ENCODE measurements around the gene FIZ1.

The FIZ1 gene

DNA sequence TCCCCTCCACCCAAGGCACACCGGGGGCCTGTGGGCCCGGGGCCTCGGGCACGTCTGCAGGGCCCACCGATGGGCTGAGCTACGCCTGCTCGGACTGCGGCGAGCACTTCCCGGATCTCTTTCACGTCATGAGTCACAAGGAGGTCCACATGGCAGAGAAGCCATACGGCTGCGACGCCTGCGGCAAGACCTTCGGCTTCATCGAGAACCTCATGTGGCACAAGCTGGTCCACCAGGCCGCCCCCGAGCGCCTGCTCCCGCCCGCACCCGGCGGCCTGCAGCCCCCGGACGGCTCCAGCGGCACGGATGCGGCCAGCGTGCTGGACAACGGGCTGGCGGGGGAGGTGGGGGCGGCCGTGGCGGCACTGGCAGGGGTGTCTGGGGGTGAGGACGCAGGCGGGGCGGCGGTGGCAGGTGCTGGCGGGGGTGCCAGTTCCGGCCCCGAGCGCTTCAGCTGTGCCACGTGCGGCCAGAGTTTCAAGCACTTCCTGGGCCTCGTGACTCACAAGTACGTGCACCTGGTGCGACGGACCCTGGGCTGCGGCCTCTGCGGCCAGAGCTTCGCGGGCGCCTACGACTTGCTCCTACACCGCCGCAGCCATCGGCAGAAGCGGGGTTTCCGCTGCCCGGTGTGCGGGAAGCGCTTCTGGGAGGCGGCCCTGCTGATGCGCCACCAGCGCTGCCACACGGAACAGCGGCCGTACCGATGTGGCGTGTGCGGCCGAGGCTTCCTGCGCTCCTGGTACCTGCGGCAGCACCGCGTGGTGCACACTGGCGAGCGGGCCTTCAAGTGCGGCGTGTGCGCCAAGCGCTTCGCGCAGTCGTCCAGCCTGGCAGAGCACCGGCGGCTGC is 16.5 kb upstream of the FIZ1 start:
- CTCF ChIA-PET: interaction anchor here (1.4 kb wide), 1 partner anchor 17 kb away, joined by 4 read pairs; no protein-coding TSS in a partner anchor
- no peak for DNase-seq (ENCODE audit: extremely low spot score)
- POLR2A ChIA-PET: interaction anchor here (1.4 kb wide), 1 partner anchor 10 kb away, joined by 3 read pairs; the partner anchor contains the start of gene ZNF865
- TF ChIP-seq, protein P1, sequence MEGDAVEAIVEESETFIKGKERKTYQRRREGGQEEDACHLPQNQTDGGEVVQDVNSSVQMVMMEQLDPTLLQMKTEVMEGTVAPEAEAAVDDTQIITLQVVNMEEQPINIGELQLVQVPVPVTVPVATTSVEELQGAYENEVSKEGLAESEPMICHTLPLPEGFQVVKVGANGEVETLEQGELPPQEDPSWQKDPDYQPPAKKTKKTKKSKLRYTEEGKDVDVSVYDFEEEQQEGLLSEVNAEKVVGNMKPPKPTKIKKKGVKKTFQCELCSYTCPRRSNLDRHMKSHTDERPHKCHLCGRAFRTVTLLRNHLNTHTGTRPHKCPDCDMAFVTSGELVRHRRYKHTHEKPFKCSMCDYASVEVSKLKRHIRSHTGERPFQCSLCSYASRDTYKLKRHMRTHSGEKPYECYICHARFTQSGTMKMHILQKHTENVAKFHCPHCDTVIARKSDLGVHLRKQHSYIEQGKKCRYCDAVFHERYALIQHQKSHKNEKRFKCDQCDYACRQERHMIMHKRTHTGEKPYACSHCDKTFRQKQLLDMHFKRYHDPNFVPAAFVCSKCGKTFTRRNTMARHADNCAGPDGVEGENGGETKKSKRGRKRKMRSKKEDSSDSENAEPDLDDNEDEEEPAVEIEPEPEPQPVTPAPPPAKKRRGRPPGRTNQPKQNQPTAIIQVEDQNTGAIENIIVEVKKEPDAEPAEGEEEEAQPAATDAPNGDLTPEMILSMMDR (IDR thresholded peaks at IDR 0.05; ENCODE audit: control extremely low read depth, extremely low read depth, low read depth, missing control alignments): no peak

GRCh38 chr19:55614711-55615542 is 15.6 kb upstream of the FIZ1 start:
- DNase-seq (ENCODE audit: extremely low spot score): no peak
- POLR2A ChIA-PET: interaction anchor here (1.4 kb wide), 1 partner anchor 9 kb away, joined by 3 read pairs; the partner anchor contains the start of gene ZNF865
- TF ChIP-seq, protein P1 (IDR thresholded peaks at IDR 0.05; ENCODE audit: control extremely low read depth, extremely low read depth, low read depth, missing control alignments): no peak
- CTCF ChIA-PET: interaction anchor here (1.4 kb wide), 1 partner anchor 18 kb away, joined by 4 read pairs; no protein-coding TSS in a partner anchor

- DNase-seq (ENCODE audit: extremely low spot score): no peak
- POLR2A ChIA-PET: no interaction called here
- CTCF ChIA-PET: no interaction called here
- TF ChIP-seq, protein P1 (IDR thresholded peaks at IDR 0.05; ENCODE audit: control extremely low read depth, extremely low read depth, low read depth, missing control alignments): no peak
Measured at GRCh38 chr19:55613930-55614710, 14.8 kb upstream of the FIZ1 start.

GRCh38 chr19:55613396-55613795 is 14.1 kb upstream of the FIZ1 start:
- no peak for DNase-seq (ENCODE audit: extremely low spot score)
- TF ChIP-seq, protein P1 (IDR thresholded peaks at IDR 0.05; ENCODE audit: control extremely low read depth, extremely low read depth, low read depth, missing control alignments): no peak
- ChIA-PET POLR2A (no interaction called here), CTCF (no interaction called here)

GRCh38 chr19:55611983-55612645 is 12.8 kb upstream of the FIZ1 start:
- DNase-seq (ENCODE audit: extremely low spot score): no peak
- ChIA-PET POLR2A (no interaction called here), CTCF (interaction anchor here (0.6 to 2.2 kb wide), 3 partner anchors 12 to 108 kb away, joined by 3 to 11 read pairs (median 4); partner anchors contain the start of gene ZNF784)
- TF ChIP-seq, protein P1 (IDR thresholded peaks at IDR 0.05; ENCODE audit: control extremely low read depth, extremely low read depth, low read depth, missing control alignments): no peak

All from GM10248 (cell line).